ENCODE data around the gene CELF4. TPM values are rescaled to one million over a fixed set of nuclear protein-coding genes. Genes with fewer than 3 reads are reported as not detected.

Gene CELF4
- total and polyA plus RNA-seq, 10 of the 15 experiments (the other 5 are each of a cell fraction or from before 2014, with no cell fraction given) = 0.03 to 0.32 TPM; not detected in 8

DNA sequence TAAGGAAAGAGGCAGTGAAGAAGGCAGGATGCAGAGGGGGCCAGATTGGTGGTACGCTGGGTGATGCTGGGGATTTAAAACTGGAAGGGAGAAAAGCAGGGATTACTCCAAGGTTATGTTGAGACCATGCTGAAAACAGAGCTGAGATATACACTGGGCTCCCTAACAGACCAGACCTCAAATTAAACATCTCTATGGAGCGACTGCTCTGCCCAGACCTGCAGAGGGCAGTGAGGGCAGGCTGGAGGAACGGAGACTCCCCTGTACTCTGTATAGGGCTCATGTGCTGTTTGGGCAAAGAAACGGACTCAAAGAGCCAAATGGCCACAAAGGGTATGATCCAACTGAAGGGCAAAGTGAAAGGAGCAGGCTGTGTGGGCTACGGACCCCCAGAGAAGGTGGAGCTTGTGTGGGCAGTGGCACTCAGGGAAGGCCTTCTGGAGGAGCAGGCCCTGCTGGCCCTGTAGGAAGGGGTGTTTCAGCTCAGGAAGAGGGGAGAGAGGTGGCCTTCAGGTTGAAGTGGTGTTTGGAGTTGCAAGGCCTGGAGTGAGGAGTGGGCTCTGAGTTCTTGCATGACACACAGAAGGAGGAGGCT, 4.8 kb upstream of the CELF4 start (continued):
- TF ChIP-seq, protein P1, sequence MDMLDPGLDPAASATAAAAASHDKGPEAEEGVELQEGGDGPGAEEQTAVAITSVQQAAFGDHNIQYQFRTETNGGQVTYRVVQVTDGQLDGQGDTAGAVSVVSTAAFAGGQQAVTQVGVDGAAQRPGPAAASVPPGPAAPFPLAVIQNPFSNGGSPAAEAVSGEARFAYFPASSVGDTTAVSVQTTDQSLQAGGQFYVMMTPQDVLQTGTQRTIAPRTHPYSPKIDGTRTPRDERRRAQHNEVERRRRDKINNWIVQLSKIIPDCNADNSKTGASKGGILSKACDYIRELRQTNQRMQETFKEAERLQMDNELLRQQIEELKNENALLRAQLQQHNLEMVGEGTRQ (IDR thresholded peaks at IDR 0.05; ENCODE audit: borderline replicate concordance, low read depth, low read length) = no peak
- TF ChIP-seq, protein P2, sequence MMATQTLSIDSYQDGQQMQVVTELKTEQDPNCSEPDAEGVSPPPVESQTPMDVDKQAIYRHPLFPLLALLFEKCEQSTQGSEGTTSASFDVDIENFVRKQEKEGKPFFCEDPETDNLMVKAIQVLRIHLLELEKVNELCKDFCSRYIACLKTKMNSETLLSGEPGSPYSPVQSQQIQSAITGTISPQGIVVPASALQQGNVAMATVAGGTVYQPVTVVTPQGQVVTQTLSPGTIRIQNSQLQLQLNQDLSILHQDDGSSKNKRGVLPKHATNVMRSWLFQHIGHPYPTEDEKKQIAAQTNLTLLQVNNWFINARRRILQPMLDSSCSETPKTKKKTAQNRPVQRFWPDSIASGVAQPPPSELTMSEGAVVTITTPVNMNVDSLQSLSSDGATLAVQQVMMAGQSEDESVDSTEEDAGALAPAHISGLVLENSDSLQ (IDR thresholded peaks at IDR 0.05) = no peak

DNA sequence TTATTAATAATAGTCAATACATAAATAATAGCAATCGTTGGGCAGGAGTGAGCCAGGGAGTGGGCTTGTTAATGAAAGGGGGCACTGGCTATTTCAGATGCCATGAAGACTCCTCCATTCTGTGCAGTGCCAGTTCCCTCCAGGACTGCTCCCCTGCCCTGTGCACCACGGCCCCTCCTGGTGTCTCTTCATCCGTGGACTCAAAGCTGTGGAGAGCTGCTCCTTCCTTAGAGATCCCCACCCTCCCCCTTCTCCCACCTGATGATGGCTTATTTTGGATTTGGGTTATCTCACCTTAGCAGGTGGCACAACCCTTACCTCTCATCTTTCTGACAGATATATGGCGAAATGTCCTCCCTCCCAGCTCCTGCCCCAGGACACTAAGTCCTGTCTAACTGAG, 3.1 kb upstream of the CELF4 start:
- Histone ChIP-seq H3K4me2 (ENCODE audit: control insufficient read depth, insufficient read depth) (no peak overlapping the region), H3K9ac (ENCODE audit: control insufficient read depth, insufficient read depth, low read length) (no peak overlapping the region), H3K79me2 (ENCODE audit: control insufficient read depth, insufficient read depth, low read length) (no peaks in the 10 kb centered on the region), H3K4me1 (ENCODE audit: control insufficient read depth, insufficient read depth, low read length) (no peaks in the 10 kb centered on the region), H3K36me3 (ENCODE audit: control insufficient read depth in 2 of 2, insufficient read depth in 2 of 2, low read length in 1 of 2) (no peaks in the 10 kb centered on the region), H3K4me3 (no peak overlapping the region), H3K27ac (ENCODE audit: control insufficient read depth, insufficient read depth) (no peak overlapping the region), H3K27me3 (replicated peaks in 1 of 2; ENCODE audit: control insufficient read depth in 2 of 2, insufficient read depth in 2 of 2, low read length in 1 of 2) (peaks cover 0 to 6% of the 10 kb centered on the region in 2 experiments; a peak in 3 of 4 replicates), H2AFZ (ENCODE audit: control insufficient read depth, low read depth, low read length) (no peak overlapping the region), H3K9me3 (replicated peaks; ENCODE audit: control insufficient read depth, insufficient read depth, low read length) (no peaks in the 10 kb centered on the region), H4K20me1 (ENCODE audit: control insufficient read depth, insufficient read depth) (no peaks in the 10 kb centered on the region)
- in situ Hi-C loops (cut with MboI) = no loop called here
- TF ChIP-seq CBFB (IDR thresholded peaks at IDR 0.05; ENCODE audit: low read depth) (no peak), KDM1A (IDR thresholded peaks at IDR 0.05; ENCODE audit: borderline replicate concordance) (no peak), ZSCAN29 (IDR thresholded peaks at IDR 0.05) (no peak), ATF7 (IDR thresholded peaks at IDR 0.05; ENCODE audit: low read depth) (no peak), NR2F1 (conservative IDR thresholded peaks at IDR 0.05) (no peak), NR2C1 (IDR thresholded peaks at IDR 0.05) (no peak), ZNF274 (IDR thresholded peaks at IDR 0.05; ENCODE audit: insufficient read depth, insufficient read length) (no peak), SIX5 (IDR thresholded peaks at IDR 0.05; ENCODE audit: low read depth, low read length, severe bottlenecking) (no peak), MEF2A (IDR thresholded peaks at IDR 0.05; ENCODE audit: insufficient read depth, low read depth, low read length) (no peak), BACH1 (IDR thresholded peaks at IDR 0.05; ENCODE audit: borderline replicate concordance) (no peak), MTA3 (IDR thresholded peaks at IDR 0.05; ENCODE audit: borderline replicate concordance, low read length) (no peak), ZNF384 (IDR thresholded peaks at IDR 0.05; ENCODE audit: borderline replicate concordance, low read depth, low read length) (no peak), CREM (IDR thresholded peaks at IDR 0.05; ENCODE audit: low read depth) (no peak), SMC3 (IDR thresholded peaks at IDR 0.05; ENCODE audit: borderline replicate concordance, low read length) (no peak)
- TF ChIP-seq, protein P3, sequence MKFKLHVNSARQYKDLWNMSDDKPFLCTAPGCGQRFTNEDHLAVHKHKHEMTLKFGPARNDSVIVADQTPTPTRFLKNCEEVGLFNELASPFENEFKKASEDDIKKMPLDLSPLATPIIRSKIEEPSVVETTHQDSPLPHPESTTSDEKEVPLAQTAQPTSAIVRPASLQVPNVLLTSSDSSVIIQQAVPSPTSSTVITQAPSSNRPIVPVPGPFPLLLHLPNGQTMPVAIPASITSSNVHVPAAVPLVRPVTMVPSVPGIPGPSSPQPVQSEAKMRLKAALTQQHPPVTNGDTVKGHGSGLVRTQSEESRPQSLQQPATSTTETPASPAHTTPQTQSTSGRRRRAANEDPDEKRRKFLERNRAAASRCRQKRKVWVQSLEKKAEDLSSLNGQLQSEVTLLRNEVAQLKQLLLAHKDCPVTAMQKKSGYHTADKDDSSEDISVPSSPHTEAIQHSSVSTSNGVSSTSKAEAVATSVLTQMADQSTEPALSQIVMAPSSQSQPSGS (IDR thresholded peaks at IDR 0.05; ENCODE audit: low read length) = no peak
- BruUV-seq (replicated peaks) = no TSS peak
- WGBS (ENCODE audit: insufficient coverage, insufficient replicate concordance, low lambda C conversion rate, missing lambda C conversion rate) = 0% methylated on average over 4 of the region's 4 CpGs
- ATAC-seq = no peak
- intact Hi-C loops (cut with micrococcal nuclease; ENCODE audit: unreplicated experiment) = no loop called here
- ChIA-PET RAD21 (ENCODE audit: unreplicated experiment) (no interaction called here), POLR2A (no interaction called here), SMC1A (ENCODE audit: uncharacterized antibody, unreplicated experiment) (no interaction called here), CTCF (no interaction called here)
- no peak for DNase-seq (ENCODE audit: low read depth, low spot score)
- no peak for FAIRE-seq

Measured in GM12878 (cell line).